OCI-LY7 (cell line): Measurements from ENCODE around the gene NEB.

ENCODE experiments used
- CTCF ChIP-seq: fragments of 200-600 bp; sonication (generic); conservative IDR thresholded peaks from 2 replicates; pipeline ENCODE4 v1.5.1; 2014; ENCODE audit warnings: mild to moderate bottlenecking, antibody characterized with exemption, low read length, moderate library complexity, mixed read lengths
- EZH2phosphoT487 ChIP-seq: fragments of 200-600 bp; sonication (generic); IDR thresholded peaks from 2 replicates; pipeline ENCODE4 v1.6.1; 2018; ENCODE audit warnings: low read depth, borderline replicate concordance, mild to moderate bottlenecking, mixed run types, antibody characterized with exemption, low read length, moderate library complexity, mixed read lengths

- TF ChIP-seq CTCF: no peak
- no peak for TF ChIP-seq EZH2phosphoT487
Observed at GRCh38 chr2:151733771-151734672, at the start of gene NEB.
